ENCODE measurements around the gene SLC45A2. TPM values are rescaled to one million over a fixed set of nuclear protein-coding genes. Genes with fewer than 3 reads are reported as not detected.

The SLC45A2 gene
- total and polyA plus RNA-seq, 9 of the 15 experiments (the other 6 are each of a cell fraction or from before 2014, with no cell fraction given): 0.03 to 0.29 (median 0.14) TPM; not detected in 4

DNA sequence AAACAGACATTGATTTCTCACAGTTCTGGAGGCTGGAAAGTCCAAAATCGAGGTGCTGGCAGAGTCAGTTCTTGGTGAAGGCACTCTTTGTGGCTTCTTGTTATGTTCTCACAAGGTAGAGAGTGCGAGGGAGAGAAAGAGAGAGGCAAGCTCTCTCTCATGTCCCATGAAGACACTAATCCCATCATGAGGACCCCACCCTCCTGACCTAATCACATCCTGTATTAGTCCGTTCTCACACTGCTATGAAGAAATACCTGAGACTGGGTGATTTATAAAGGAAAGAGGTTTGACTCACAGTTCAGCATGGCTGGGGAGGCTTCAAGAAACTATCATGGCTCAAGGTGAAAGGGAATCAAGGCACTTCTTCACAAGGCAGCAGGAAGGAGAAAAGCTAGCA lies 29.1 kb upstream of the SLC45A2 start:
- H3K4me3 ChIP-seq: no peak overlapping the region
- TF ChIP-seq RBM14 (IDR thresholded peaks at IDR 0.05; ENCODE audit: borderline replicate concordance, insufficient read depth, low read depth, low read length) (no peak), BRD9 (IDR thresholded peaks at IDR 0.05; ENCODE audit: low read depth, partially characterized antibody) (no peak), ZFP1 (CRISPR knock-in tag; IDR thresholded peaks at IDR 0.05) (no peak)
- TF ChIP-seq, protein P1, sequence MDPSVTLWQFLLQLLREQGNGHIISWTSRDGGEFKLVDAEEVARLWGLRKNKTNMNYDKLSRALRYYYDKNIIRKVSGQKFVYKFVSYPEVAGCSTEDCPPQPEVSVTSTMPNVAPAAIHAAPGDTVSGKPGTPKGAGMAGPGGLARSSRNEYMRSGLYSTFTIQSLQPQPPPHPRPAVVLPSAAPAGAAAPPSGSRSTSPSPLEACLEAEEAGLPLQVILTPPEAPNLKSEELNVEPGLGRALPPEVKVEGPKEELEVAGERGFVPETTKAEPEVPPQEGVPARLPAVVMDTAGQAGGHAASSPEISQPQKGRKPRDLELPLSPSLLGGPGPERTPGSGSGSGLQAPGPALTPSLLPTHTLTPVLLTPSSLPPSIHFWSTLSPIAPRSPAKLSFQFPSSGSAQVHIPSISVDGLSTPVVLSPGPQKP (CRISPR knock-in tag; IDR thresholded peaks at IDR 0.05): no peak
- TF ChIP-seq, protein P2, sequence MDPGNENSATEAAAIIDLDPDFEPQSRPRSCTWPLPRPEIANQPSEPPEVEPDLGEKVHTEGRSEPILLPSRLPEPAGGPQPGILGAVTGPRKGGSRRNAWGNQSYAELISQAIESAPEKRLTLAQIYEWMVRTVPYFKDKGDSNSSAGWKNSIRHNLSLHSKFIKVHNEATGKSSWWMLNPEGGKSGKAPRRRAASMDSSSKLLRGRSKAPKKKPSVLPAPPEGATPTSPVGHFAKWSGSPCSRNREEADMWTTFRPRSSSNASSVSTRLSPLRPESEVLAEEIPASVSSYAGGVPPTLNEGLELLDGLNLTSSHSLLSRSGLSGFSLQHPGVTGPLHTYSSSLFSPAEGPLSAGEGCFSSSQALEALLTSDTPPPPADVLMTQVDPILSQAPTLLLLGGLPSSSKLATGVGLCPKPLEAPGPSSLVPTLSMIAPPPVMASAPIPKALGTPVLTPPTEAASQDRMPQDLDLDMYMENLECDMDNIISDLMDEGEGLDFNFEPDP (CRISPR knock-in tag; IDR thresholded peaks at IDR 0.05): no peak
- TF ChIP-seq, protein P3, sequence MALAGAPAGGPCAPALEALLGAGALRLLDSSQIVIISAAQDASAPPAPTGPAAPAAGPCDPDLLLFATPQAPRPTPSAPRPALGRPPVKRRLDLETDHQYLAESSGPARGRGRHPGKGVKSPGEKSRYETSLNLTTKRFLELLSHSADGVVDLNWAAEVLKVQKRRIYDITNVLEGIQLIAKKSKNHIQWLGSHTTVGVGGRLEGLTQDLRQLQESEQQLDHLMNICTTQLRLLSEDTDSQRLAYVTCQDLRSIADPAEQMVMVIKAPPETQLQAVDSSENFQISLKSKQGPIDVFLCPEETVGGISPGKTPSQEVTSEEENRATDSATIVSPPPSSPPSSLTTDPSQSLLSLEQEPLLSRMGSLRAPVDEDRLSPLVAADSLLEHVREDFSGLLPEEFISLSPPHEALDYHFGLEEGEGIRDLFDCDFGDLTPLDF (CRISPR knock-in tag; IDR thresholded peaks at IDR 0.05): no peak
- DNase-seq (ENCODE audit: extremely low read depth in 1 of 4, low spot score in 3 of 4) (no peak), FAIRE-seq (no peak), ATAC-seq (no peak)
- H2AFZ ChIP-seq (ENCODE audit: low read depth, low read length): no peak overlapping the region
- intact Hi-C loops (cut with micrococcal nuclease): no loop called here
- ChIA-PET CTCF (ENCODE audit: low intra/inter-chr PET ratio) (no interaction called here), POLR2A (no interaction called here)
- H3K27ac ChIP-seq (ENCODE audit: extremely low read depth, low read depth, low read length): no peak overlapping the region
- no peak overlapping the region for H3K9ac ChIP-seq (ENCODE audit: insufficient read depth in 1 of 2, low read depth in 2 of 2, low read length in 2 of 2)
- H4K20me1 ChIP-seq (replicated peaks; ENCODE audit: control insufficient read depth, insufficient read depth, low read length): no peaks in the 10 kb centered on the region
- 0% methylated on average over 3 of the region's 3 CpGs for WGBS (ENCODE audit: insufficient coverage, low coverage, missing lambda C conversion rate)
- no peaks in the 10 kb centered on the region for H3K36me3 ChIP-seq (ENCODE audit: control insufficient read depth, insufficient read depth, low read length)
- no peaks in the 10 kb centered on the region for H3K4me1 ChIP-seq (replicated peaks in 1 of 2; ENCODE audit: control insufficient read depth in 2 of 2, insufficient read depth in 2 of 2, low read length in 2 of 2)
- no TSS peak for BruUV-seq (replicated peaks)
- in situ Hi-C loops (cut with MboI): no loop called here
- H3K4me2 ChIP-seq (ENCODE audit: insufficient read depth, low read length): no peak overlapping the region
- peaks cover 0 to 3% of the 10 kb centered on the region in 2 experiments; a peak in 1 of 5 replicates for H3K27me3 ChIP-seq (ENCODE audit: control insufficient read depth in 2 of 2, insufficient read depth in 2 of 2, low read length in 2 of 2)
- H3K79me2 ChIP-seq (ENCODE audit: control insufficient read depth, insufficient read depth, low read length): no peaks in the 10 kb centered on the region
- no peaks in the 10 kb centered on the region for H3K9me1 ChIP-seq (ENCODE audit: control insufficient read depth, insufficient read depth, low read length)
- no peaks in the 10 kb centered on the region for H3K9me3 ChIP-seq (replicated peaks; ENCODE audit: control insufficient read depth, insufficient read depth, low read depth, low read length)

Measured in K562 (cell line).